GM10248 (cell line): ENCODE measurements around the gene NDUFA1.
"Not testable (repeated sequence)": the region's sequence is repeated elsewhere in the genome, so short reads cannot be mapped to it uniquely, and the experiment has no call there.

Source experiments
- CTCF ChIA-PET: fragments of 300-600 bp; sonication (Branson Sonifier 250); formaldehyde crosslinking; extraction: SDS; loops from one replicate; lab custom pipeline; 2021; ENCODE audit warnings: antibody characterized with exemption; lab: Yijun Ruan, JAX
- POLR2A ChIA-PET: fragments of 350-650 bp; sonication (Branson Sonifier 250); formaldehyde crosslinking; extraction: SDS; loops from one replicate; lab custom pipeline; 2020; ENCODE audit warnings: antibody characterized with exemption; lab: Yijun Ruan, JAX
- DNase-seq: peaks from one replicate; pipeline ENCODE4 v3.0.0; 2012; ENCODE audit errors: extremely low spot score
- CTCF ChIP-seq: IDR thresholded peaks from 2 replicates; pipeline ENCODE4 v1.5.1; 2012; ENCODE audit warnings: mild to moderate bottlenecking, low read depth; ENCODE audit errors: extremely low read depth, missing control alignments, control extremely low read depth

Gene NDUFA1

GRCh38 chrX:119885554-119886428, 14.2 kb downstream of the NDUFA1 start:
- CTCF ChIA-PET: no interaction called here
- POLR2A ChIA-PET: no interaction called here
- TF ChIP-seq CTCF: no peak
- no peak for DNase-seq

GRCh38 chrX:119887721-119888425, 16.2 kb downstream of the NDUFA1 start:
- DNase-seq: peak; percentile 63
- peak; percentile 33 for TF ChIP-seq CTCF
- ChIA-PET POLR2A (interaction anchor here (0.6 kb wide), 1 partner anchor 130 kb away, joined by 5 read pairs; no protein-coding TSS in a partner anchor), CTCF (interaction anchor here (1.3 to 2.4 kb wide), 6 partner anchors 8 to 130 kb away, joined by 3 to 6 read pairs (median 5); partner anchors contain the start of gene AKAP14)

GRCh38 chrX:119890626-119891025, 19.0 kb downstream of the NDUFA1 start:
- CTCF ChIA-PET, DNase-seq, POLR2A ChIA-PET: not testable (repeated sequence)

GRCh38 chrX:119891961-119892692, 20.5 kb downstream of the NDUFA1 start:
- DNase-seq, CTCF ChIA-PET, POLR2A ChIA-PET: not testable (repeated sequence)

- no peak for DNase-seq
- POLR2A ChIA-PET: no interaction called here
- TF ChIP-seq CTCF: no peak
- CTCF ChIA-PET: interaction anchor here (0.8 kb wide), 1 partner anchor 8 kb away, joined by 3 read pairs; no protein-coding TSS in a partner anchor
These were observed 24.3 kb downstream of the NDUFA1 start, which contains the start of gene AKAP14 for GRCh38 chrX:119895843-119896326. AKAP14 (plus strand) TSS chrX:119895893; CDS start chrX:119903224, 7,331 bp downstream.

- no peak for TF ChIP-seq CTCF
- ChIA-PET CTCF (interaction anchor here (1.5 kb wide), 1 partner anchor 11 kb away, joined by 4 read pairs; no protein-coding TSS in a partner anchor), POLR2A (no interaction called here)
- DNase-seq: no peak
These were observed 27.5 kb downstream of the NDUFA1 start for GRCh38 chrX:119899125-119899524.

- CTCF ChIA-PET: no interaction called here
- no peak for DNase-seq
- POLR2A ChIA-PET: no interaction called here
- no peak for TF ChIP-seq CTCF
These were observed 29.3 kb downstream of the NDUFA1 start for GRCh38 chrX:119900976-119901375.
